ENCODE data around the gene CSNK1A1L. TPM values are rescaled to one million over a fixed set of nuclear protein-coding genes. Genes with fewer than 3 reads are reported as not detected.

The CSNK1A1L gene
- polyA plus RNA-seq, 1 donor (not counting 4 experiments of a cell fraction or from before 2014, with no cell fraction given): not detected

Other genes starting within 250 kb of the CSNK1A1L start
- gene SMAD9, start 185.4 kb downstream of the CSNK1A1L start, polyA plus RNA-seq: 0.04 to 0.10 TPM (median 0.10 TPM) in 3 replicates
- gene ALG5, start 106.3 kb downstream of the CSNK1A1L start, polyA plus RNA-seq: 37.1 to 63.9 TPM (median 39.6 TPM) in 3 replicates
- 18.1 to 41.1 TPM (median 39.8 TPM) in 3 replicates for gene EXOSC8, start 104.9 kb downstream of the CSNK1A1L start, polyA plus RNA-seq
- gene SUPT20H, start 46.0 kb downstream of the CSNK1A1L start, polyA plus RNA-seq: 53.9 to 65.4 TPM (median 57.4 TPM) in 3 replicates

Data from keratinocyte (primary cell).